Stimulated activated CD4-positive, alpha-beta T cell treated with anti-CD3 and anti-CD28 coated beads, Interleukin-15, amount 100 ng/mL, for 24 hours (primary cell): ENCODE data around the gene ZFP42.
"Not testable (repeated sequence)": the region's sequence is repeated elsewhere in the genome, so short reads cannot be mapped to it uniquely, and the experiment has no call there.

Source experiments
- DNase-seq: peaks from one replicate; pipeline ENCODE4 v3.0.0-alpha.2; 2020

ZFP42 gene

DNA sequence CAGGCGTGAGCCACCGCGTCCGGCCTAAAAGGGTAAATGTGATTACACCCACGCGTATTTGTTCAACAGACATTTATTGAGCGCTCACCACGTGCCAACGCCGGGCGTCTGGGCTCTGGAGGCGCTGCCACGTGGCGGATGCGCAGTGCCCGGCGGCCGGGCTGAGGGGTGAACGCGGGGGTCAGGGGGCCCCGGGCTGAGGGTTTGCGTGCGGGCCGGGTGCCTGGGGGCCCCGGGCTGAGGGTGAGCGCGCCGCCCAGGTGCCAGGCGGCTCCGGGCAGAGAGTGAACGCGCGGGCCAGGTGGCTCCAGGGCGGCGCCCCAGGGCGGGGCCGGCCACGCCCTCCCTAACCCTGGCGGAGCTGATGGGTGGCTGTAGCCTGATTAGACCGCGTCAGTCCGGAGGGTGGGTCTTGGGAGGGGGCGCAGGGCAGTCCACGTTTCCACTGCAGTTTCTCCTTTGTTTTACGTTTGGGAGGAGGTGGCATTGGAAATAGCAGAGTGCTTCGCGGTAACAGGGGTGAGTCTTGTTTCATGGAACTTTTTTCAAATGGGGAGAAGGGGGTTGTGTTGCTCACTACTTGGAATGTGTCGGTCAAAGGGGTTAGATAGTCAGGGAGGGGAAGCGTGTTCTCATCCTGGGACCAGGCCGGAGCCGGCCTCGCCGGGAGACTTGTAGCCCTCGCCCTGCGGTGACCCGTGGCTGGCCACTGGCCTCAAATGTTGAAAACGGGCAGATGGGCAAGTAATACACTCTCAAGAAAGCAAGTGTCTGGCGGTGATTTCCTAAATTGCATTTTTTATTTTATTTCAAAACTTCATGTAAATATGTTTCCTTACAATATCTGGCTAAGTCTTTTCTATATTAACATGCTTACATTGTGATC is at the start of gene ZFP42:
Gene ZFP42 (plus strand): TSS at position 450 of the 886 bp plus-strand sequence. CDS start 7,037 bp downstream, outside the sequence.
- DNase-seq, result no peak

DNA sequence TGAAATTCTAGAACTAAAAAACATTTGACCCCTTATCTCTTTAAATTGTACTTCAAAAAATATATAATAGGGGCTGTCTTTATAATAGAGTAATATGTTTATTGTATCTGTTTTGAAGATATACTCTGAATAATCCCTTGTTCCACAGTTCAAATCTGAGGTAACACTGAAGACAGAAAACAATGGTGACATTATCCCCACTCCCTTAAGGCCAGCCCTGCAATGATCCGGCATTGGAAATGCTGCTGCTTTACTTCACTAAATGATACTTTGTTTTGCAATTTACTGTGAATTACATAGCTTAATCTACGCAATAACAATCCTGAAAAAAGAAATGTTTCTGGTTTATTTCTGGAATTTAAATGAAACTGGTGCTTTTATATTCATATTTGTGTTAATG is 34.4 kb upstream of the ZFP42 start:
- DNase-seq, result no peak

GRCh38 chr4:187961961-187962360 is 33.6 kb upstream of the ZFP42 start:
- no peak for DNase-seq

- no peak for DNase-seq
These were observed 32.6 kb upstream of the ZFP42 start for GRCh38 chr4:187962926-187963325.

GRCh38 chr4:187965726-187966125 is 29.8 kb upstream of the ZFP42 start:
- no peak for DNase-seq

- DNase-seq, result no peak
These were observed 23.4 kb upstream of the ZFP42 start for GRCh38 chr4:187972135-187972534.

- DNase-seq, result no peak
These were observed 11.8 kb upstream of the ZFP42 start for GRCh38 chr4:187983746-187984145.

GRCh38 chr4:187992971-187993370 is 2.6 kb upstream of the ZFP42 start:
- DNase-seq, result no peak

DNA sequence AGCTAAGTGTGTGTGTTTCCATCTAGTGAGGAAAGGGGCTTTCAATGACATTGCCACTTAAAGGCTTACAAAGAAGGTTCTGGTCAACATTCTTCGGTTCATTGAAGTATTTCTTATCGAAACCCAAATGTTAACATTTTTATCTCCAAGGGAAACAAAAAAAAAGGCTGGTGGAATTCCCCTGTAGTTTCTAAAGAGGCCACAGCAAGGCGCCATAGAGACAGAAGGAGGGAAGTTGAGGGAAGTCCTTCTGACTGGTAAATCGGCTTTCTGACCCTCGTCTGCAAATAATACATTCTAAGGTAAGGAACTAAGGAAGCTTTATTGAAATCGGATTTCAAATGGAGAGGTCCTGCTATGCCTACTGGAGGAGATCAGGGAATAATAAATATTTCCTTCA is 1.7 kb upstream of the ZFP42 start:
- DNase-seq, result peak; percentile 4

DNA sequence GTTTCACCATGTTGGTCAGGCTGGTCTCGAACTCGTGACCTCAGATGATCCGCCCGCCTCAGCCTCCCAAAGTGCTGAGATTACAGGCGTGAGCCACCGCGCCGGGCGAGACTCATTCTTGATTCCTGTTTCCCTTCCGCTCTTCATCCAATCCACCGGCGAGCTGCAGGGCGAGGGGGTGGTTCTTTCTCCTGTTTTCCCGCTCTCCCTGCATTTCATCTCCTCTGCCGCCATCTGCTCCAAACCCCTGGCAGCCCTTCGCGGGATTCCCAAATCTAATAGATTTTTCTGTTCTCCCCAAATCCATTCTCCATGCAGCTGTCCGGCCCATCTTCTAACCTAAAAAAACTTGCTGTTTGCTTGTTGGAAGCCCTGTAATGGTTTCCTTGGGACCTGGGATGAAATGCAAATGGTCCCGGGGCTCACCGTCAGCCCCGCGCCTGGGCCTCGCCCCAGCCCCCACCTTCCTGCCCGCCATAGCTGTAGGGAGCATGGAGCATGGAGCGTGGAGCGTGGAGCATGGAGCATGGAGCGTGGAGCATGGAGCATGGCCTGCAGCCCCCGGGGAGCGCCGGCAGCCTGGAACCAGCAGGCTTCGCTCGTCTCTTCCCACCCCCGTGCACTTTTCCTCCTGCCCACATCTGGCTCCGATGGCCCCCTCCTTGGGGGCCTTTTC is 1.1 kb downstream of the ZFP42 start:
- no peak for DNase-seq

DNA sequence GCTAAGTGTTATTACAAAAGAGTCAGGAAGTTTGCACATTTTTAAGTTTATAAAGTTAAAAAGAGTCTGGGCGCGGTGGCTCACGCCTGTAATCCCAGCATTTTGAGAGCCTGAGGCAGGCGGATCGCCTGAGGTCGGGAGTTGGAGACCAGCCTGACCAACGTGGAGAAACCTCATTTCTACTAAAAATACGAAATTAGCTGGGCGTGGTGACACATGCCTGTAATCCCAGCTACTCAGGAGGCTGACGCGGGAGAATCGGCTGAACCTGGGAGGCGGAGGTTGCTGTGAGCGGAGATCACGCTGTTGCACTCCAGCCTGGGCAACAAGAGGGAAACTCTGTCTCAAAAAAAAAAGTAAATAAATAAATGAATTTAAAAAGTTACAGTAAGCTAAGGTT is 2.4 kb downstream of the ZFP42 start:
- DNase-seq, result not testable (repeated sequence)

- DNase-seq, result no peak
These were observed 3.9 kb downstream of the ZFP42 start for GRCh38 chr4:187999406-187999932.

DNA sequence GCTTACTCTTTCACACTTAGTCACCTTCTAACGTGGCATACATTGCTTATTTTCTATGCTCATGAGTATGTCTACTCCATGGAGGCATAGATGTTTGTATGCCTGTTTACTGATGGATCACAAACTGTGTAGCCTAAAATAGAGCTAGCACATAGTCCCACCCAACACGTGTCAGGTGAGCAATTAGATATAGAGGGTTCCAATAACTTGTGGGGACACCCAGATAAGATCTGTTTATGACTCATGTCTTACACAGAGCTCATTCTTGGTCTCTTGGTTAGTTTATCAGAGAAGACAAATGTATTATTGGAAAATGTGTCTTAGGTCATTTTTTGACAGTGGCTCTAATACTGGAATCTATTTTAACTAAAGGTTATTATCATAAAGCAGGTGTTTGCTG is 6.8 kb downstream of the ZFP42 start:
- no peak for DNase-seq

- DNase-seq, result no peak
These were observed 7.2 kb downstream of the ZFP42 start for GRCh38 chr4:188002751-188003150.

DNA sequence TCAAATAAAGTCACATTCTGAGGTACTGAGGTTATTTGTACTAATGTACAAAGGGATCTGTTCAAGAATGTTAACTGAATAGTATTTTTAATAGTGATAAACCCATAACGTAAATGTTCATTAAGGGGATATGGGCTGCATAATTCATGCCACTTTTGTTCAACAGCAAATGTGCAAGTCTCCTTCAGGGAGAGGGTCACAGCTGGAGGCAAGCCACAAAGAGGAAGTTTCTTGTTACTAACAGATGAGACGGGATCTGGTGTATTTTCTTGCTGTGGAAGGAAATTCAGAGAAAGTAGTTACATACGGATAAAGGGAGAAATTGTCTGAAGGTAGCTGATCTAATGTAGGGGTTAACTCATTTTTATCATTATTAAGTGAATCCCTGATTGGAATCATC is 10.0 kb downstream of the ZFP42 start:
- DNase-seq, result no peak

DNA sequence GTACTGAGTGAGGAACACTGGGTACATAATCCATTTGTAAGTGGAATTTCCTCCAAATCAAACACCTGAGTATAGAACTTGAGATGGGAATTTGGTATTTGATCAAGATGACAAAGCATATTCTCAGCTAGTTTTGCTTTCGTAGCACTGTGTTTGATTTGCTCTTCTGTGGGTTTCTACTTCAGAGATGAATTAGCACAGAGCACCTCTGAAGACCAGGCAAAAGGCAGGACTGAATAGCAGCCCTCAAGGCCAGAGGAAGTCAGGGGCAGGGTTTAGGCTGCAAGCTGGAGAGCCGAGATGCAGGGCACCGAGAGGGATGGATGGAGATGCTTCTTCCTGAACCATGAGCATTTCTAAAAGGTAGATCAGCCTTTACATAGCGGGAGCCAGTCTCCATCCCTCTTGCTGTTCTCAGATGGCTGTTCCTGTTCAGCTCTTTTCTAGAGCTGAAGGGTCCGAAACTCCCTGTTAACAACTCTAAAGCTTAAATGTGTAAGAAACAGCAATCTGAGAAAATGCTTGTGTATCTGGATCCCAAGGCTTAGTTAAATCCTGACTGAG is 10.8 kb downstream of the ZFP42 start:
- DNase-seq, result no peak

GRCh38 chr4:188008377-188008776 is 12.8 kb downstream of the ZFP42 start:
- DNase-seq, result no peak

DNA sequence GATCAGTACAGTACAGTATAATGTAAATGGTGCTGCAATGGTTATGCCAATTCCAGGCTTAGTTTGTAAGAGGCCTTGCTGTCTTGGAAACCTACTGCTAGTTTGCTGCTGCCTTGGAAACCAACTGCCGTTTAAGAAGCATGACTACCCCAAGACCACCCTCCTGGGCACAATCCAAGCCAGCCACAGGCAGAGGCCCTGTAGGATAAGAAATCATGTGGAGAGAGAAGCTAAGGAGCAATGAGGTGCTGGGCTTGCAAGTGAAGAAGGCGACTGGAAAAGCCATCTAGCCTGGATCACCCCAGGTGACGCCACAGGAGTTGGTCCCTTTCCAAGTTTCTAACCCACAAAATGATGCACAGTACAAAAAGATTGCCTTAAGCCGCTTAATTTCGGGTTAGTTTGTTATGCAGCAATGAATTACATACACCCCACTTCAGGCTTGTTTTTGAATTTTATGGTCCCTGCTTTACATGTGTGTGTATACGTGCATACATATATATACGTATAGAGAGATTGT is 16.9 kb downstream of the ZFP42 start:
- DNase-seq, result no peak

DNA sequence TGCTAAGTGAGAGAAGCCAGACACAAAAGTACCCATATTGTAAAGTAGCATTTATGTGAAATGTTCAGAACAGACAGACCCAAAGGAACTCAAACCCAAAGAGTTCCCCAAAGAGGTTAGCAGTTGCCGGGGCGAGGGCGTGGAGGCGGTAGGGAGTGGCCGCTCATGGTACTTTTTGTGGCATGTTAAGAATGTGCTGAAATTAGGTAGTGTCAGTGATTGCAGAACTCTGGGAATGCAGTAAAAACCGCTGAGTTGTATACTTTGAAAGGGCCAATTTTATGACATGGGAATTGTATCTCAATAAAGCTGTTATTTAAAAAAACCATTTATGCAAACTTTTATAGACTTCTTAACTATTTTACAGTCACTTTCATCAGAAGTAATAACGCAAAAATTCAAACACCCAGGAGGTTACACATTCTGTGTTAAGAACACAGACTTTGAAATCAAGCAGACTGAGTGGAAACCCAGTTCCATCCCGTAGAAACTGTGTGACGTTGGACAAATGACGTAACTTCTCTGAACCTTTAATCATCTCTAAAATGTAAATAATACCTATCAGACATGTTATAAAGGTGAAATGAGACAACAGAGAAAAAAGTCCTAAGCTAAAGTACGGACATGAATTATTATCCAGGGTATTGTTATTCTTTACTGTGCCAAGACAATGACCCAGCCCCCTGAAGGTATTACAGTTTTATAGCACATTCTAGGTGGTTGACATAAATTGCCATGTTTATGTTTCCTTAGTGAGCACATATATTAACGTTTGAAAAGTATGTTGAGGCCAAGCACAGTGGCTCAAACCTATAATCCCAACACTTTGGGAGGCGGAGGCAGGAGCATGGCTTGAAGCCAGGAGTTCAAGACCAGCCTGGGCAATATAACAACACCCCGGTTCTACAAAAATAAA is 19.7 kb downstream of the ZFP42 start:
- DNase-seq, result no peak

GRCh38 chr4:188016754-188017153 is 21.2 kb downstream of the ZFP42 start:
- DNase-seq, result no peak

- no peak for DNase-seq
These were observed 22.7 kb downstream of the ZFP42 start for GRCh38 chr4:188018262-188018661.

GRCh38 chr4:188021548-188022249 is 26.1 kb downstream of the ZFP42 start:
- no peak for DNase-seq
